Upper lobe of left lung (tissue), 6 donors: ENCODE measurements around the gene ATP2A3. TPM values are rescaled to one million over a fixed set of nuclear protein-coding genes. Genes with fewer than 3 reads are reported as not detected.

Source experiments
- ATAC-seq, 2 donors: fragments of 200-7000 bp; cut with Tn5 transposase; one replicate each; pipeline ENCODE4 v1.9.1; 2022; ENCODE audit warnings: mild to moderate bottlenecking in 2 of 2, moderate library complexity in 2 of 2; ENCODE audit not compliant: low FRiP score in 2 of 2
- DNase-seq, 2 donors: peaks; one replicate each; pipeline ENCODE4 v3.0.0-alpha.2; 2019 to 2020
- H3K27ac ChIP-seq, 4 donors: fragments of 200-600 bp; sonication (generic); one replicate each; pipeline ENCODE4 v1.5.1; 2016 to 2019
- H3K27me3 ChIP-seq, 4 donors: fragments of 200-600 bp; sonication (generic); one replicate each; pipeline ENCODE4 v1.5.1; 2017 to 2019
- H3K36me3 ChIP-seq, 4 donors: fragments of 200-600 bp; sonication (generic); one replicate each; pipeline ENCODE4 v1.5.1; 2016 to 2019
- H3K4me1 ChIP-seq, 4 donors: fragments of 200-600 bp; sonication (generic); one replicate each; pipeline ENCODE4 v1.5.1; 2018 to 2019
- H3K4me3 ChIP-seq, 4 donors: fragments of 200-600 bp; sonication (generic); one replicate each; pipeline ENCODE4 v1.5.1; 2017 to 2019; ENCODE audit warnings: mild to moderate bottlenecking in 2 of 4, moderate library complexity in 1 of 4
- H3K9me3 ChIP-seq, 4 donors: fragments of 200-600 bp; sonication (generic); one replicate each; pipeline ENCODE4 v1.5.1; 2018 to 2019
- EP300 ChIP-seq, 4 donors: sonication (generic); formaldehyde crosslinking; IDR thresholded peaks; one replicate each; pipeline ENCODE4 v1.5.1; 2017; ENCODE audit warnings: antibody characterized with exemption in 4 of 4, control low read depth in 2 of 4
- POLR2A ChIP-seq, 4 donors: fragments of 450-650 bp; IDR thresholded peaks; one replicate each; pipeline ENCODE4 v1.5.1; 2016 to 2017; ENCODE audit warnings: antibody characterized with exemption in 4 of 4, mild to moderate bottlenecking in 2 of 4
- POLR2AphosphoS5 ChIP-seq, 2 donors: sonication (generic); formaldehyde crosslinking; IDR thresholded peaks; one replicate each; pipeline ENCODE4 v1.5.1; 2017; ENCODE audit warnings: antibody characterized with exemption in 2 of 2
- WGBS, 2 donors: methylation state at CpG; one replicate each; pipeline ENCODE4 v1.1.5; 2017 to 2018; 5-methylcytosine and 5-hydroxymethylcytosine counted together
- total RNA-seq, 6 donors: library from RNA; depleted of rRNA in 4 of 6; stranded (reverse); fragments of >200 nt in 4 of 6; gene quantifications; one replicate each; pipeline versions ENCODE4 v1.1.0 to v1.2.1, GENCODE V29; 2016 to 2021
- TF ChIP-seq, protein P1 (sequence below), 6 experiments: fragments of 450-650 bp in 4 of 6; fragments of 200-600 bp in 2 of 6; sonication (generic) in 2 of 6; IDR thresholded peaks; one replicate each; pipeline ENCODE4 v1.5.1; 2016 to 2019; ENCODE audit warnings: antibody characterized with exemption in 6 of 6
- donor health status: DM: no; HTN: no; CAD: no; lungs with moderate emphysema.
- donor health status: DM: no; HTN: yes; CAD: no; lungs with severe emphysema.

ATP2A3 gene
- total RNA-seq, 6 donors from 2014 or later = 27.9 to 82.8 (median 41.4) TPM

DNA sequence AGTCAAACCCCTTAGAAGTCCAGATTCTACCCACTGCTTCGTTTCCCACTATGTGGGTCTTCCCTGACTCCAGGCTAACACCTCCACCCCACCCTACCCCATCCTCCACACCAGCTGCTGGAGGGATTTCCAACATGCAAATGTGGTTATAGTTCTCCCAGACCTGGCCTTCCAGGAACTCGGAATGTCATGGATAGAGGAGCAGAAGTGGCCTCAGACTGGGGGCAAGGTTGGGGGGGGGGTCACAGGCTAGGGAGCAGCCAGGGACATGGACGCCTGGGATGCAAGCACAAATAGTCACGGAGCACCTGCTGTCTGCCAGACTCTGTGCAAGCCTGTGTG is 73.4 kb downstream of the ATP2A3 start:
- no peak for ATAC-seq
- H3K27ac ChIP-seq = no peak overlapping the region
- H3K9me3 ChIP-seq = no peaks in the 10 kb centered on the region
- peaks cover 71 to 84% (median 74%) of the 10 kb centered on the region in 4 donors for H3K4me1 ChIP-seq
- TF ChIP-seq EP300 (IDR thresholded peaks at IDR 0.05) (no peak), POLR2AphosphoS5 (IDR thresholded peaks at IDR 0.05) (no peak), POLR2A (IDR thresholded peaks at IDR 0.05) (no peak)
- TF ChIP-seq, protein P1, sequence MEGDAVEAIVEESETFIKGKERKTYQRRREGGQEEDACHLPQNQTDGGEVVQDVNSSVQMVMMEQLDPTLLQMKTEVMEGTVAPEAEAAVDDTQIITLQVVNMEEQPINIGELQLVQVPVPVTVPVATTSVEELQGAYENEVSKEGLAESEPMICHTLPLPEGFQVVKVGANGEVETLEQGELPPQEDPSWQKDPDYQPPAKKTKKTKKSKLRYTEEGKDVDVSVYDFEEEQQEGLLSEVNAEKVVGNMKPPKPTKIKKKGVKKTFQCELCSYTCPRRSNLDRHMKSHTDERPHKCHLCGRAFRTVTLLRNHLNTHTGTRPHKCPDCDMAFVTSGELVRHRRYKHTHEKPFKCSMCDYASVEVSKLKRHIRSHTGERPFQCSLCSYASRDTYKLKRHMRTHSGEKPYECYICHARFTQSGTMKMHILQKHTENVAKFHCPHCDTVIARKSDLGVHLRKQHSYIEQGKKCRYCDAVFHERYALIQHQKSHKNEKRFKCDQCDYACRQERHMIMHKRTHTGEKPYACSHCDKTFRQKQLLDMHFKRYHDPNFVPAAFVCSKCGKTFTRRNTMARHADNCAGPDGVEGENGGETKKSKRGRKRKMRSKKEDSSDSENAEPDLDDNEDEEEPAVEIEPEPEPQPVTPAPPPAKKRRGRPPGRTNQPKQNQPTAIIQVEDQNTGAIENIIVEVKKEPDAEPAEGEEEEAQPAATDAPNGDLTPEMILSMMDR (IDR thresholded peaks at IDR 0.05) = no peak
- H3K36me3 ChIP-seq = no peaks in the 10 kb centered on the region
- DNase-seq = no peak
- WGBS, 2 donors = 77 to 80% methylated on average over 4 of the region's 4 CpGs
- peaks cover 0 to 3% (median 0%) of the 10 kb centered on the region in 4 donors for H3K27me3 ChIP-seq
- H3K4me3 ChIP-seq = no peak overlapping the region

DNA sequence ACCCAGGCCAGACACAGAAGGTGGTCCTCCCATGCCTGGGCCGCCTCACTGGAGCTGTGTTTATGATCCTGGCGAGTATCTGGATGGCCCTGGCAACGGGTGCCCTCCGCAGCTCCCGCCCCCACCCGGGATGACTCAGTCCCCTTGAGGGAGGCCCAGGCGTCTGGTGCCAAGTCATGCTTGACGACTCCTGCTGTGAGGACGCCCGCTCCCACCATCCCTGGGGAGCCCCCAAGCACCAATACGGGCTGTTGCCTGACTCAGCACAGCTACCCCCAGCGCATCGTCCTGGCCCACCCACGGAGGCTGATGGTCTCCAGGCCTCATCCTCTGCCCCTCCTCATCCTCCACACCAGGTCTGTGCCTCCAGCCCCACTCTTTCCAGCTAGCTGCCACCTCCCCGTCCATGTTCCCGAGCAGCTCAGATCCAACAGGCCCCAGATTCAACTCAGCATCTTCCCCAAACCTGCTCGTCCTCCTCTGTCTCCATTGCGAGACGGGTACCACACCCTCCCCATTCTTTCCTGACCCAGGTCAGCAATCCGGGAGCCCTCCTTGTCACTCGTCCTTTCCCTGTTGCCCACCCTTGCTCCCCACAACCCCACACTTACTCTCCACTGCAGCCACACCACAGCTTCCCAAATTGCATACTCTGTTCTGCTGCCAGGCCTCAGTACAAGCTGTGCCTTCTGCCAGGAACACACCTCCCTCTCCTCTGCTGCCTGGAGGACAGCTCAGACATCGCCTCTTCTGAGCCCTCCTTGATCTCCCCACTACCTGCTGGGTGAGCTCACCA is 74.0 kb downstream of the ATP2A3 start:
- Histone ChIP-seq H3K36me3 (peaks cover 0 to under 1% (median 0%) of the 10 kb centered on the region in 4 donors), H3K27me3 (peaks cover 0 to 3% (median 0%) of the 10 kb centered on the region in 4 donors), H3K27ac (peak overlapping the region in 1 of 4 donors; percentile 36), H3K4me1 (peaks cover 68 to 84% (median 73%) of the 10 kb centered on the region in 4 donors), H3K9me3 (no peaks in the 10 kb centered on the region), H3K4me3 (no peak overlapping the region)
- ATAC-seq = peak in 1 of 2 donors; percentile 1
- peak in 1 of 2 donors; percentile 67 for DNase-seq
- TF ChIP-seq, protein P1 (IDR thresholded peaks at IDR 0.05) = no peak
- TF ChIP-seq POLR2AphosphoS5 (IDR thresholded peaks at IDR 0.05) (no peak), POLR2A (IDR thresholded peaks at IDR 0.05) (peak in 1 of 4 donors; percentile 4), EP300 (IDR thresholded peaks at IDR 0.05) (no peak)
- WGBS, 2 donors = 76 to 85% methylated on average over 11 to 13 of the region's 22 CpGs

DNA sequence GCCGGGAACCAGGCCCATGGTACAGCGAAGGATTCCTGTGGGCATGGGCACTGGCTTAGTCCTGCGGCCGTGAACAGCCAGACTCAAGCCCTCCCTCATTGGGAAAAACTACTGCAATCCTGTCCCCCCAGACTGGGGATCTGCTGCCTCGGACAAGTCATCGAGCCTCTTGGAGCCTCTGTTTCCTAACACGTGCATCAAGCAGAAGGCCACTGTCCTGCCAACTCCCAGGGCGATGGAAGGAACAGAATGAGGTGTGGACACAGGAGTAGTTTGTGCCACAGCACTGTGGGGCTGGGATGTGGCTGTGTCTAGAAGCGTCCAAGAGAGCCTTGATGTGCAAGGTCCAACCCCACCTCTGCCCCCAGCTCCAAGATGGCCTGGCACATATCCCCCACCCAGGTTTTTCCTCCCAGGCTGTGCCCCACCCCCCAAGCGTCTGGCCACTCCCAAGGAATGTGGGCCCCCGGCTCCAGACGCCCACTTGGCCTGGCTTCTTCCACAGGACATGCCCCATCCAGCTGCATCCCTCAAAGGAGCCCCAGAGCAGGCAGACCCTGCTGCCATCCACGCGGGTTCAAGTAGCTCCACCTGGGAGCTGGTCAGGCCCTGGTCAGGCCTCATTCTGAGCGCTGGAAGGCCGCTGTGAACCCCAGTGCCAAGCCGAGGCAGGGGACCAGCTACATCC is 74.8 kb downstream of the ATP2A3 start:
- DNase-seq (no peak), ATAC-seq (no peak)
- Histone ChIP-seq H3K27me3 (peaks cover 0 to 3% (median 0%) of the 10 kb centered on the region in 4 donors), H3K27ac (peak overlapping the region in 1 of 4 donors; percentile 36), H3K9me3 (no peaks in the 10 kb centered on the region), H3K36me3 (peaks cover 0 to 8% (median under 1%) of the 10 kb centered on the region in 4 donors), H3K4me3 (no peak overlapping the region), H3K4me1 (peaks cover 63 to 77% (median 66%) of the 10 kb centered on the region in 4 donors)
- WGBS, 2 donors = 91 to 97% methylated on average over 5 to 15 of the region's 17 CpGs
- TF ChIP-seq EP300 (IDR thresholded peaks at IDR 0.05) (no peak), POLR2A (IDR thresholded peaks at IDR 0.05) (peak in 1 of 4 donors; percentile 2)

DNA sequence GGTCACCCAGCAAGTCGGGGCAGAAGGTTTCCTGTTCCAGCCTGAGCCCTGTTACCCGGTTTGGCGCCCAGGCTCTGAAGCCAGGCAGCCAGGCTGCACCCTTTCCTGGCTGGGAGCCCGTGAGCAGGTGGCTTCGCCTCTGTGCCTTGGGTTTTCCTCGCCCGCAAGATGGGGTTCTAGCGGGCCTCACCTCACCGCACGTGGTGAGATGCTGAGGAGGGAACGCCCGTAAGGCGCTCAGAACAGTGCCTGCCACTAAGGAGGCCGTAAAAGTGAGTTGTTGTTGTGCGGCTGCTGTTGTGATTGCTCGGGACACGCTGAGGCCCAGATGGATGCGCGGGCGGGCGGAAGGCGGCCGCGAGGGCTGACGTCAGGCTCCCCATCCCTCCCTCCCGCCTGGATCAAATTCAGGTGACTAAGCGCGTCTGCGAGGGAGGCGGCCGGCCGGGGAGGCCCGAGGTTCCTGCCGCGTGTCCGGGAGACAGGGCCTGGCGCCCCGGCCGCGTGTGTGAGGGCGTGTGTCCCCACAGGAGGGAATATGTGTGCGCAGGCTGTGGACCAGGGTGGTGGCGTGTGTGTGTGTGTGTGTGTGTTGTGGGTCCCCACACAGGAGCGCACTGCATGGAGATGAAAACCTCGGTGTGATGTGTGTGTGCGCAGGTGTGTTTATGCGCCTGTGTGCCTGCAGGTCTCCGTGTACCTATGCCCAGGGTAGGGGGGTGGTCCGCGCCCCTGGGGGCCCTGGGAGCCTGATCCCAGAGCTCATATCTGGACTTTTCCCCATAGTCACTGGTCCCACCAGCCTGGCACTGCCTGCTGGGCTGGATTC is 75.7 kb downstream of the ATP2A3 start:
- Histone ChIP-seq H3K36me3 (peaks cover 0 to 15% (median 3%) of the 10 kb centered on the region in 4 donors), H3K27me3 (peaks cover 0 to 3% (median 0%) of the 10 kb centered on the region in 4 donors), H3K4me1 (peaks cover 54 to 68% (median 57%) of the 10 kb centered on the region in 4 donors), H3K27ac (peak overlapping the region in 2 of 4 donors; percentile 87 to 88), H3K4me3 (no peak overlapping the region), H3K9me3 (no peaks in the 10 kb centered on the region)
- peak in 1 of 2 donors; percentile 90 for DNase-seq
- WGBS, 2 donors = 85 to 86% methylated on average over 41 to 44 of the region's 50 CpGs
- TF ChIP-seq POLR2AphosphoS5 (IDR thresholded peaks at IDR 0.05) = no peak
- TF ChIP-seq, protein P1 (IDR thresholded peaks at IDR 0.05) = no peak
- peak in 1 of 2 donors; percentile 56 for ATAC-seq
